ENCODE data around the gene C17orf100. TPM values are rescaled to one million over a fixed set of nuclear protein-coding genes. Genes with fewer than 3 reads are reported as not detected.
A peak's percentile ranks its signal among the peaks of the same experiment; 100 is the strongest.

The C17orf100 gene
- total and polyA plus RNA-seq, 10 of the 15 experiments (the other 5 are each of a cell fraction or from before 2014, with no cell fraction given): 0.84 to 4.7 (median 1.8) TPM

GRCh38 chr17:6641247-6641863, 10.2 kb upstream of the C17orf100 start (continued):
- no peak for TF ChIP-seq PRDM15 (CRISPR knock-in tag; IDR thresholded peaks at IDR 0.05)
- TF ChIP-seq IKZF2 (IDR thresholded peaks at IDR 0.05): 0 out of 4 replicates have a peak, but pooled peaks of 1 of the 2 experiments have one; percentile 1
- TF ChIP-seq PAX8 (IDR thresholded peaks at IDR 0.05): no peak
- peak; percentile 30; the same call in 1 of the 2 replicates for TF ChIP-seq FOXK2 (IDR thresholded peaks at IDR 0.05)
- TF ChIP-seq ATF7 (IDR thresholded peaks at IDR 0.05; ENCODE audit: low read depth): 0 out of 2 replicates have a peak, but pooled peaks have one; percentile 6
- no peak for TF ChIP-seq RB1 (IDR thresholded peaks at IDR 0.05; ENCODE audit: borderline replicate concordance)
- TF ChIP-seq ZBTB4 (CRISPR knock-in tag; IDR thresholded peaks at IDR 0.05): no peak
